A673 (cell line): ENCODE data around the gene PVR.

Experiments used
- CTCF ChIP-seq: fragments of 300-800, 200-600 bp; sonication (generic); conservative IDR thresholded peaks from 2 replicates; pipeline ENCODE4 v1.5.1; 2017; ENCODE audit warnings: low read depth, mild to moderate bottlenecking, antibody characterized with exemption, low read length, moderate library complexity, mixed read lengths
- EZH2 ChIP-seq: fragments of 200-600 bp; sonication (generic); IDR thresholded peaks from 2 replicates; pipeline ENCODE4 v1.6.1; 2017; ENCODE audit warnings: borderline replicate concordance, low read depth, mild to moderate bottlenecking, mixed read lengths, antibody characterized with exemption, low read length; ENCODE audit not compliant: poor library complexity, severe bottlenecking

- TF ChIP-seq CTCF (no peak), EZH2 (no peak)
Observed at GRCh38 chr19:44684892-44685863, 41.5 kb downstream of the PVR start.
